Measurements from ENCODE around the gene TSSK2.

Gene TSSK2

GRCh38 chr22:19086896-19087295, 44.2 kb upstream of the TSSK2 start:
- no peak overlapping the region for H3K27ac ChIP-seq
- TF ChIP-seq CTCF (conservative IDR thresholded peaks at IDR 0.05), result no peak

GRCh38 chr22:19088866-19089595, 42.1 kb upstream of the TSSK2 start:
- no peak overlapping the region for H3K27ac ChIP-seq
- no peak for TF ChIP-seq CTCF (conservative IDR thresholded peaks at IDR 0.05)

GRCh38 chr22:19090183-19090582, 40.9 kb upstream of the TSSK2 start:
- no peak for TF ChIP-seq CTCF (conservative IDR thresholded peaks at IDR 0.05)
- no peak overlapping the region for H3K27ac ChIP-seq

- no peak for TF ChIP-seq CTCF (conservative IDR thresholded peaks at IDR 0.05)
- no peak overlapping the region for H3K27ac ChIP-seq
These were observed 40.5 kb upstream of the TSSK2 start for GRCh38 chr22:19090586-19091127.

- TF ChIP-seq CTCF (conservative IDR thresholded peaks at IDR 0.05), result no peak
- H3K27ac ChIP-seq, result no peak overlapping the region
These were observed 38.4 kb upstream of the TSSK2 start for GRCh38 chr22:19092725-19093124.

- no peak overlapping the region for H3K27ac ChIP-seq
- TF ChIP-seq CTCF (conservative IDR thresholded peaks at IDR 0.05), result no peak
These were observed 36.6 kb upstream of the TSSK2 start for GRCh38 chr22:19094393-19094997.

GRCh38 chr22:19096555-19096954, 34.6 kb upstream of the TSSK2 start:
- no peak for TF ChIP-seq CTCF (conservative IDR thresholded peaks at IDR 0.05)
- H3K27ac ChIP-seq, result no peak overlapping the region

Data from VCaP (cell line).